Fibroblast of lung (primary cell): Measurements from ENCODE around the gene DKK3. TPM values are rescaled to one million over a fixed set of nuclear protein-coding genes. Genes with fewer than 3 reads are reported as not detected.

Source experiments
- DNase-seq, 2 donors: peaks; one replicate each; pipeline versions ENCODE4 v3.0.0 to v3.0.0-alpha.2; 2010; ENCODE audit warnings: low read depth in 2 of 2
- H2AFZ ChIP-seq: 2 replicates; pipeline ENCODE4 v1.5.1; 2012; ENCODE audit warnings: low read length, control low read depth, inconsistent platforms
- H3K27ac ChIP-seq: 2 replicates; pipeline ENCODE4 v1.5.1; 2011; ENCODE audit warnings: low read length, control low read depth; ENCODE audit not compliant: insufficient read depth
- H3K27me3 ChIP-seq: 2 replicates; pipeline ENCODE4 v1.5.1; 2011; ENCODE audit warnings: mild to moderate bottlenecking, low read length; ENCODE audit not compliant: control insufficient read depth, insufficient read depth
- H3K36me3 ChIP-seq: 2 replicates; pipeline ENCODE4 v1.5.1; 2011; ENCODE audit warnings: low read length; ENCODE audit not compliant: control insufficient read depth, insufficient read depth
- H3K4me1 ChIP-seq: 2 replicates; pipeline ENCODE4 v1.5.1; 2011; ENCODE audit warnings: low read length; ENCODE audit not compliant: control insufficient read depth, insufficient read depth; ENCODE audit errors: extremely low read depth
- H3K4me2 ChIP-seq: 2 replicates; pipeline ENCODE4 v1.5.1; 2011; ENCODE audit warnings: low read length, control low read depth; ENCODE audit not compliant: insufficient read depth; ENCODE audit errors: extremely low read depth
- H3K4me3 ChIP-seq, 4 experiments: fragments of 200-600 bp in 1 of 4; sonication (generic) in 1 of 4; replicated peaks in 1 of 4; 2 replicates each; pipeline ENCODE4 v1.5.1; 2011 to 2016; ENCODE audit warnings: low read length in 4 of 4, low read depth in 3 of 4, mild to moderate bottlenecking in 3 of 4, control low read depth in 2 of 4, inconsistent platforms in 1 of 4, mixed read lengths in 1 of 4; ENCODE audit not compliant: insufficient read depth in 1 of 4; ENCODE audit errors: control extremely low read depth in 1 of 4
- H3K79me2 ChIP-seq: 2 replicates; pipeline ENCODE4 v1.5.1; 2012; ENCODE audit warnings: mild to moderate bottlenecking, low read length, inconsistent platforms; ENCODE audit not compliant: control insufficient read depth, insufficient read depth
- H3K9ac ChIP-seq: 2 replicates; pipeline ENCODE4 v1.5.1; 2011; ENCODE audit warnings: mild to moderate bottlenecking, low read length, control low read depth; ENCODE audit not compliant: insufficient read depth
- H3K9me3 ChIP-seq: 2 replicates; pipeline ENCODE4 v1.5.1; 2012; ENCODE audit warnings: low read depth, low read length; ENCODE audit not compliant: control insufficient read depth, insufficient read depth
- H4K20me1 ChIP-seq: 2 replicates; pipeline ENCODE4 v1.5.1; 2011; ENCODE audit warnings: low read length; ENCODE audit not compliant: control insufficient read depth, insufficient read depth; ENCODE audit errors: extremely low read depth
- EZH2 ChIP-seq: IDR thresholded peaks from 2 replicates; pipeline ENCODE4 v1.5.1; 2012; ENCODE audit warnings: low read length, control low read depth, mild to moderate bottlenecking; ENCODE audit errors: missing control alignments
- polyA minus RNA-seq: library from RNA; depleted of rRNA, polyadenylated mRNA; stranded (reverse); fragments of >200 nt; gene quantifications from 2 replicates; pipeline ENCODE4 v1.2.3, GENCODE V29; 2011; ENCODE audit warnings: low replicate concordance
- polyA plus RNA-seq, 2 donors: library from polyadenylated mRNA; depleted of rRNA in 1 of 2; stranded (reverse) in 1 of 2; unstranded in 1 of 2; fragments of >200 nt; gene quantifications; 2 replicates each; pipeline ENCODE4 v1.2.1, GENCODE V29; 2011 to 2012; ENCODE audit warnings: missing spikeins in 1 of 2
- total RNA-seq: library from RNA; depleted of rRNA; stranded (reverse); fragments of >200 nt; gene quantifications from 2 replicates; pipeline ENCODE4 v1.2.1, GENCODE V29; 2014
- TF ChIP-seq, protein P1 (sequence below), 2 donors: IDR thresholded peaks in 1 of 2; conservative IDR thresholded peaks in 1 of 2; 1 replicate in 1 of 2; 2 replicates in 1 of 2; pipeline ENCODE4 v1.5.1; 2011 to 2012; ENCODE audit warnings: low read length in 2 of 2, control low read depth in 1 of 2, inconsistent platforms in 1 of 2, low read depth in 1 of 2, mild to moderate bottlenecking in 1 of 2

DKK3 gene
- total RNA-seq (387 and 1,064 TPM in 2 replicates), polyA plus RNA-seq (1,283 and 1,566 TPM in 2 replicates), polyA minus RNA-seq (440 and 622 TPM in 2 replicates)
- polyA plus RNA-seq (2012), result 748 and 845 TPM in 2 replicates

GRCh38 chr11:12007769-12008737 is at the start of gene DKK3:
TSS of gene DKK3 (minus strand) at chr11:12008626. CDS start at chr11:12008582, 44 bp downstream.
- Histone ChIP-seq H3K79me2 (peaks cover 50% of the 10 kb centered on the region), H3K36me3 (peaks cover 3% of the 10 kb centered on the region), H3K27me3 (no peaks in the 10 kb centered on the region), H3K9ac (peak within 1 kb of the TSS; percentile 84), H3K9me3 (no peaks in the 10 kb centered on the region), H4K20me1 (no peaks in the 10 kb centered on the region), H3K27ac (peak within 1 kb of the TSS; percentile 78), H3K4me2 (peak within 1 kb of the TSS; percentile 95), H3K4me1 (peaks cover 29% of the 10 kb centered on the region), H2AFZ (peak within 1 kb of the TSS; percentile 78), H3K4me3 (peak within 1 kb of the TSS; percentile 58 to 83 (median 79))
- peak; percentile 42 to 52 for DNase-seq
- TF ChIP-seq, protein P1, sequence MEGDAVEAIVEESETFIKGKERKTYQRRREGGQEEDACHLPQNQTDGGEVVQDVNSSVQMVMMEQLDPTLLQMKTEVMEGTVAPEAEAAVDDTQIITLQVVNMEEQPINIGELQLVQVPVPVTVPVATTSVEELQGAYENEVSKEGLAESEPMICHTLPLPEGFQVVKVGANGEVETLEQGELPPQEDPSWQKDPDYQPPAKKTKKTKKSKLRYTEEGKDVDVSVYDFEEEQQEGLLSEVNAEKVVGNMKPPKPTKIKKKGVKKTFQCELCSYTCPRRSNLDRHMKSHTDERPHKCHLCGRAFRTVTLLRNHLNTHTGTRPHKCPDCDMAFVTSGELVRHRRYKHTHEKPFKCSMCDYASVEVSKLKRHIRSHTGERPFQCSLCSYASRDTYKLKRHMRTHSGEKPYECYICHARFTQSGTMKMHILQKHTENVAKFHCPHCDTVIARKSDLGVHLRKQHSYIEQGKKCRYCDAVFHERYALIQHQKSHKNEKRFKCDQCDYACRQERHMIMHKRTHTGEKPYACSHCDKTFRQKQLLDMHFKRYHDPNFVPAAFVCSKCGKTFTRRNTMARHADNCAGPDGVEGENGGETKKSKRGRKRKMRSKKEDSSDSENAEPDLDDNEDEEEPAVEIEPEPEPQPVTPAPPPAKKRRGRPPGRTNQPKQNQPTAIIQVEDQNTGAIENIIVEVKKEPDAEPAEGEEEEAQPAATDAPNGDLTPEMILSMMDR (conservative IDR thresholded peaks at IDR 0.05 in 1 of 2, IDR thresholded peaks at IDR 0.05 in 1 of 2; ENCODE audit: low read depth in 1 of 2, low read length in 2 of 2), result no peak
- no peak for TF ChIP-seq EZH2

- no peak overlapping the region for H3K9ac ChIP-seq
These were observed 49.0 kb upstream of the DKK3 start for GRCh38 chr11:12057299-12057980.

More at GRCh38 chr11:12057299-12057980, 49.0 kb upstream of the DKK3 start:
- H3K4me1 ChIP-seq, result peaks cover 3% of the 10 kb centered on the region
- H3K4me3 ChIP-seq, result no peak overlapping the region
- no peak overlapping the region for H2AFZ ChIP-seq
- H4K20me1 ChIP-seq, result no peaks in the 10 kb centered on the region
- H3K79me2 ChIP-seq, result no peaks in the 10 kb centered on the region
- TF ChIP-seq, protein P1 (conservative IDR thresholded peaks at IDR 0.05 in 1 of 2, IDR thresholded peaks at IDR 0.05 in 1 of 2; ENCODE audit: low read depth in 1 of 2, low read length in 2 of 2), result no peak
- no peak for TF ChIP-seq EZH2
- DNase-seq, result no peak
- no peaks in the 10 kb centered on the region for H3K27me3 ChIP-seq
- no peak overlapping the region for H3K27ac ChIP-seq
- no peak overlapping the region for H3K4me2 ChIP-seq
- no peaks in the 10 kb centered on the region for H3K36me3 ChIP-seq
- no peaks in the 10 kb centered on the region for H3K9me3 ChIP-seq
